GM20431 (cell line): ENCODE data around the gene TMEFF1.
"Not testable (repeated sequence)": the region's sequence is repeated elsewhere in the genome, so short reads cannot be mapped to it uniquely, and the experiment has no call there.

Experiments used
- in situ Hi-C: fragments of 300-500 bp; cut with MseI, MboI; formaldehyde crosslinking; loops from one replicate; pipeline ENCODE4 v1.15.0; 2020; ENCODE audit warnings: low sequenced_read_pairs; ENCODE audit not compliant: unreplicated experiment

TMEFF1 gene

GRCh38 chr9:100486479-100487176 is 13.7 kb downstream of the TMEFF1 start:
- in situ Hi-C loops: no loop called here

- in situ Hi-C loops: no loop called here
Observed at GRCh38 chr9:100488177-100488576, 15.2 kb downstream of the TMEFF1 start.

GRCh38 chr9:100489836-100490235 is 16.9 kb downstream of the TMEFF1 start:
- in situ Hi-C loops: no loop called here

- in situ Hi-C loops: no loop called here
Observed at GRCh38 chr9:100492952-100493351, 20.0 kb downstream of the TMEFF1 start.

- in situ Hi-C loops: no loop called here
Observed at GRCh38 chr9:100498592-100498991, 25.6 kb downstream of the TMEFF1 start.

GRCh38 chr9:100499460-100499859 is 26.5 kb downstream of the TMEFF1 start:
- in situ Hi-C loops: no loop called here

- in situ Hi-C loops: no loop called here
Observed at GRCh38 chr9:100499866-100500265, 26.9 kb downstream of the TMEFF1 start.

- in situ Hi-C loops: no loop called here
Observed at GRCh38 chr9:100505564-100506159, 32.7 kb downstream of the TMEFF1 start.

- in situ Hi-C loops: not testable (repeated sequence)
Observed at GRCh38 chr9:100507350-100507749, 34.4 kb downstream of the TMEFF1 start.

GRCh38 chr9:100511205-100511604 is 38.3 kb downstream of the TMEFF1 start:
- in situ Hi-C loops: no loop called here

GRCh38 chr9:100515578-100516494 is 42.9 kb downstream of the TMEFF1 start:
- in situ Hi-C loops: no loop called here

- in situ Hi-C loops: no loop called here
Observed at GRCh38 chr9:100521282-100521681, 48.3 kb downstream of the TMEFF1 start.

GRCh38 chr9:100525563-100525962 is 52.6 kb downstream of the TMEFF1 start:
- in situ Hi-C loops: no loop called here

- in situ Hi-C loops: not testable (repeated sequence)
Observed at GRCh38 chr9:100527180-100527794, 54.3 kb downstream of the TMEFF1 start.

- in situ Hi-C loops: no loop called here
Observed at GRCh38 chr9:100534401-100534800, 61.5 kb downstream of the TMEFF1 start.

- in situ Hi-C loops: no loop called here
Observed at GRCh38 chr9:100540327-100540726, 67.4 kb downstream of the TMEFF1 start.

GRCh38 chr9:100549048-100549447 is 76.1 kb downstream of the TMEFF1 start:
- in situ Hi-C loops: no loop called here

GRCh38 chr9:100554935-100555401 is 82.0 kb downstream of the TMEFF1 start:
- in situ Hi-C loops: no loop called here

- in situ Hi-C loops: no loop called here
Observed at GRCh38 chr9:100555471-100555870, 82.5 kb downstream of the TMEFF1 start.

GRCh38 chr9:100557053-100557452 is 84.1 kb downstream of the TMEFF1 start:
- in situ Hi-C loops: no loop called here
